GM19193 (cell line): Measurements from ENCODE around the gene F12.

ENCODE experiments used
- POLR2A ChIP-seq: IDR thresholded peaks from 4 replicates; pipeline ENCODE4 v1.6.1; 2011; ENCODE audit not compliant: insufficient read depth, insufficient read length; ENCODE audit errors: extremely low read depth

F12 gene

DNA sequence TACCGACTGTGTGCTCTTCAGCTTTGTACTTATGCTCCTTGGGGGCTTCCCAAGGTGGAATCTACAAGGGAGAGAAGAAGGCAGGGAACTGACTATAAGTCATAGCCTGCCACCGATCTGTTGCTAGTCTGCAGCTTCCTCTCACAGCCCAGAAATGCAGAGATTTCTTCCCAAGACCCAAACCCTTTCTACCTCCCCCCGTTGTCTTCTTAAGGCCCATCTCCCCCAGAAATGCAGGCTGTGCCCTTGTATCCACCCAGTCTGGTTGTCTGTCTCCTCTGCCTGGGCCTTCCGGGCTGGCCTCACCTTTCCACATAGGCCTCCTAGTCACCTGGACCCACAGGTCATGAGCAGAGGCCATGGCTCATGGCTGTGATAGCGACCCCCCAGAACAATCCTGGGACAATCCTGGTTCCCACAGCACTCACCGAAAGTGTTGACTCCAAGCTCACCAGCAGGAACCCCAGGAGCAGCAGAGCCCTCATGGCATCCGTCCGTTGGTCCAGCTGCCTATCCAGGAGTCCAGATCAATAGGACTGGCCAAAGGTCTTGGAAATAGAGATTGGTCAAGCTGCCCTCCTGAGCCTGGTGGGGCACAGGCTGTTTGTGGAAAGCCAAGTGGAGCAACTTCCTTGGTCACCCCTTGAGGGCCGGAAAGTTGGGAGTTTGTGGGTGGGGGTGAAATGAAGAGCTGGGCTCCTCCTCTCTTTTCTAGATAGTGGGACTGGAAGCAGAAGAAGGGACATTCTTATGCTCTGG lies at the start of gene F12:
F12 (minus strand) TSS at position 522 of the 759 bp plus-strand sequence; CDS start at position 485, 37 bp downstream.
- TF ChIP-seq POLR2A = no peak

DNA sequence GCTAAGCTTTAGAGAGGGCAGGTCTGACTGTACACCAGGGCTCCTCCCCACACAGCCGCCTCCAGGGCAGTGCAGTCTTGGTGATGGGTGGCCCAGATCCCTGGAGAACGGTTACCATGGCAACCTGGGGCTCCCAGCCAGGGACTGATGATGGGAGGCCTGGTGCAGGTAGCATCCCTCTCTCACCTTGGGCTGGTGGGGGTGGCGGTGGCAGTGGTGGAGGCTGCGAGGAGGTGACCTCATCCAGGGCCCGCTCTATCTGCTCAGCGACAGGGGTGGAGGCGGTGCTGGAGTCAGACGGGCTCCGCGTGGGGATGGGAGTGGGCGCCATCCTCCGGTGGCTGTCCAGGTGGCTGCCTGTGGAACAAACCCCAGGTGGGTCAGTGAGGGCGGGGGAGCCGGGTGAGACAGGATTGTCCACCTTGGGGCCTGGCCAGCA lies 49.6 kb upstream of the F12 start:
- no peak for TF ChIP-seq POLR2A

DNA sequence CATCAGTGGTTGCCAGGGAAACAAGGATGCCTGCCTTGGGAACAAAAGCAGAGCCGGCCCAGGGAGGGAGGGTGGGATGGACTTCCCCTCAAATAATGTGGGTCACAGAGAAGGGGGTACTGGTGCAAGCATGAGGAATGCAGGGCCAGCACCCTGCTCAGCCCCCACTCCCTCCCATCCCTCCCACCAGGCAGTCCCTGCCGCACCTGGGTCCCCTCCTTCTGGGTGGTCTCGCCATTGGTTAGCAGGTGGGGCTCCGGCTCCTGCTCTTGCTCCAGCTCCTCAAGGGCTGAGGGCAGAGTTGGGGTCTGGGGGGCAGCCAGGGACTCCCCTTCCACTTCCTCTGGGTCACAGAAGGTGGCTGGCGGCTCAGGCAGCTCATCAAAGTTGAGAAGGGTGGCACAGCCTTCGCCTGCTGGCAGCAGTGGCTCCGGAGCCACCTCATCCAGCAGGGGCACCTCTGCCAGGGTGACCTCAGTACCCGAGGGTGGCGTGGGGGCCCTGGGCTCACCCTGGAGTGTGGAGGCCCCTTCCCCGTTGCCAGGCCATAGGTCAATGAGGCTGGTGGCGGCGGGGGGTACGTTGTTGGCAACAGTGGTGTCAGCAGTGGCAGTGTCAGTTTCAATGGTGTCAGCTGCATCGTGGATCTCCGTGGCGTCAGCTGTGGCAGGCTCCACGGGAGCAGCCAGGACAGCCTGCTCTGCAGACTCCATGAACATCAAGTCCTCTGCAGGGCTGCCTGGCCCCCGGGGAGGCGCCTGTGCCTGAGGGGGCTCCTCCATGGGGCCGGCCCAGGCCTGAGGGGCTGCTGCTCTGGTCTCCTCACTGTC lies 48.7 kb upstream of the F12 start:
- no peak for TF ChIP-seq POLR2A

DNA sequence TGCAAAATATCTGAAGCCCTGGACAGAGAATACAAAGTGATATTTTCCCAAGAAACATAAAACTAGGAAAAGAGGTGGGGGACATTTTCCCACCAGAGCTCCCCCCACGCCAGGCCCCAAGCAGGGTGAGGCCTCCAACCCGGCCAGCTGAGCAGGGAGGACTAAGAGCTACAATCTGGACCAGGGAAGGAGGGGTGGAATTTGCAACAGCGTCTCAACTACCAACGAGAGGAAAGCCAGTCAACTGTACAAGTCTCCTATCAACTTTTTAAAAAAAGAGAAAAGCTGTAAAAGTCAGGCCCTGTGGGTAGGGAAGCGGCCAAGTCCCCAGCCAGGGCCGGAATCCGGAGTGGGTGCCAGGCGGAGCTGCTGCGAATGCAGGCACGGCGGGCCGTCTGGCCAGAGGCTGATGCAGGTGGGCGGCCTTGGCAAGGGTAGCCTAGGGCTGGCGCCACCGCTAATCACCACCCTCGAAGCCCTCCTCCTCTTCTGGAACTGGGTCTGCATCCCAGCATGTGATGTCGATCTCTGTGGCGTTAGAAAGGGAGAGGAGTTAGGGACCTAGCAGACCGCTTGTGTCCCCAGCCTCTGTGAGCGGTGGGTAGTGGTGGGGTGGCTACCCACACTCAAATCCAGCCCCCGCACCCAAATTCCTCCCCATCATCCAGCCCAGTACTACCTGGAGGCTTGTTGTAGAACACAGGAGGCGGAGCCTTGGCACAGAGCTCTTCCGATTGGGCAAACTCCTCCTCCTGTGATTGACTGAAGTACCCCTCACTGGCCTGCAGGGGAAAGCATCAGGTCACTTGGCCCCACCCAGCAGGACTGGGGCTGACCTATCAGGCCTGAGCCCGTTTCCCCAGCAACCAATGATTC lies 47.9 kb upstream of the F12 start:
- TF ChIP-seq POLR2A = no peak

DNA sequence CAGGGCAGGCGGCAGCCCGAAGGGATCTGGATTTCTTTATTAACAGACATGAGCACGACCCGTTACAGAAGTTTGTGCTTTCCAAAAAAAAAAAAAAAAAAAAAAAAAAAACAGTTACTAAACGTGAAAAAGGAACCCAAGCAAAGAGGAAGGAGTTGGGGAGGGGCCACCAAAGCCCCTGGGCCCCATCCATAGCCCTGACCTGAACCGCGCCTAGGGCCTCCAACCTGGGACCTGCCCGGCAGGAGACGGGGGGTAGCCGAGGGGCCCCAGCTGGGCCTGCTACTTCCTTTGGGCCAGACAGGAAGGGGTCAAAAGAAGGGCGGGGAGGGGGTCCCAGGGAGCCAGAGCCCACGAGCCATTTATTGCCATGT lies 47.2 kb upstream of the F12 start:
- no peak for TF ChIP-seq POLR2A

GRCh38 chr5:177455661-177456590 lies 46.6 kb upstream of the F12 start:
- no peak for TF ChIP-seq POLR2A

GRCh38 chr5:177455036-177455660 lies 45.8 kb upstream of the F12 start:
- TF ChIP-seq POLR2A = peak; percentile 55

DNA sequence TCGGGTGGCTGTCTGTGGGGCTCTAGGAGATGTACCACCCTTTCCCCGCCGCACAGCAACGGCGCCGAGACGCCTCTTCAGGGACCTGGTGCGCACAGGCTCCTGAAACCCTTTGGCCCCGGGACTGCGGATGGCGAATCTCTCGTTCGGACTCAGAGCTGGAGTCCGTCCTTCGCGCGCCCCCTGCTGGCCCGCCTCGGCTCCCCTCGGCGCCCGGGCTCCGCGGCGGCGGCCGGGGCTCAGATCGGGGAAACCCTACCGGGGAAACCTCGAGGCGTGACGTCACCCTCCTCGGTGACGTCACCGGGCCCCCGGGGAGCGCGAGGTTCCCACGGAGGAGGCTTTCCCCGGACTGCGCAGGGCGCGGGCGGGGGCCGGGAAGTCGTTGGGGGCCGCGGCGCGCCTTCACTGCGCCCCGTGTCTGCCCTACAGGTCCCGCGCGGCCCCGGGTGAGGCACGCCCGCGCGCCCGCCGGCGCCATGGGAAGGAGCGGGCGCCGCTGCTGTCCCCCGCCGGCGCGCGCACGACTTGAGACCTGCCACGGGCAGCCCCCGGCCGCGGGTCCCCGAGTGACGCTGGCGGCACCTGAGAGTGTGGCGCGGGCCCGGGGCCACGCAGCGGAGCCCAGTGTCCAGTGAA lies 45.2 kb upstream of the F12 start:
- peak; percentile 18 for TF ChIP-seq POLR2A

- no peak for TF ChIP-seq POLR2A
Observed at GRCh38 chr5:177453852-177454396, 44.6 kb upstream of the F12 start.

- no peak for TF ChIP-seq POLR2A
Observed at GRCh38 chr5:177452688-177453638, 43.6 kb upstream of the F12 start.

DNA sequence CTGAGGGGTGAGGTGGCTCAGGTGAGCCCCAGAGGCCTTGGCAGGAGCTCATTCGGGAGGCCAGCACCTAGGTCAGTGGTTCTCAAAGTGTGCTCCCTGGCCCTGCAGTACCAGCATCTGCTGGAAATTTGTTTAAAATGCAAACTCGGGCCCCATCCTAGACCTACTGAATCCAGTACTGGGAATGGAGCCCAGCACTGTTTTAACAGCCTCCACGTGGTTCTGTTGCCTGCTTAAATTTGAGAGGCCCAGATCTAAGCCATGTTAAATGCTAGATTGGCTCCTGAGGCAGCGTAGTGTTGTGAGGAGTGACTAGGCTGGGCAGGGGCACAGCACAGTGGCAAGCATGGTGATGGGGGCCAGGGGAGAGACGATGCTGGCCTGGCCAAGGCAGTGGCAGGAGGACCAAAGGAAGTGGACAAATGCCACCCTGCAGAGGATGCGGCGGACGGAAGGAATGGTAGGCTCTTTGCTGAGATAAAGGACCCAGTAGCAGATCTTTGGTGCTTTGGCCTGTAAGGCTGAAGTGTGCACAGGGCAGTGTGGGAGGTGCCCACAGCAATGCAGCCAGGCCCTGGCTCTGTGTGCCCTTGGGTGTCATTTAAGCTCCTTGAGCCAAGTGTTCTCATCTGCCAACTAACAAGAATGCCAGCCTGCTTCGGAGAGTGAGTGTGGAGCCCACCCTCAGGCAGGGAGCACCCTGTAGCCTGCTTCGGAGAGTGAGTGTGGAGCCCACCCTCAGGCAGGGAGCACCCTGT lies 41.5 kb upstream of the F12 start:
- no peak for TF ChIP-seq POLR2A
